Measurements from ENCODE around the gene SLC20A1. TPM values are rescaled to one million over a fixed set of nuclear protein-coding genes. Genes with fewer than 3 reads are reported as not detected.

The SLC20A1 gene, protein sequence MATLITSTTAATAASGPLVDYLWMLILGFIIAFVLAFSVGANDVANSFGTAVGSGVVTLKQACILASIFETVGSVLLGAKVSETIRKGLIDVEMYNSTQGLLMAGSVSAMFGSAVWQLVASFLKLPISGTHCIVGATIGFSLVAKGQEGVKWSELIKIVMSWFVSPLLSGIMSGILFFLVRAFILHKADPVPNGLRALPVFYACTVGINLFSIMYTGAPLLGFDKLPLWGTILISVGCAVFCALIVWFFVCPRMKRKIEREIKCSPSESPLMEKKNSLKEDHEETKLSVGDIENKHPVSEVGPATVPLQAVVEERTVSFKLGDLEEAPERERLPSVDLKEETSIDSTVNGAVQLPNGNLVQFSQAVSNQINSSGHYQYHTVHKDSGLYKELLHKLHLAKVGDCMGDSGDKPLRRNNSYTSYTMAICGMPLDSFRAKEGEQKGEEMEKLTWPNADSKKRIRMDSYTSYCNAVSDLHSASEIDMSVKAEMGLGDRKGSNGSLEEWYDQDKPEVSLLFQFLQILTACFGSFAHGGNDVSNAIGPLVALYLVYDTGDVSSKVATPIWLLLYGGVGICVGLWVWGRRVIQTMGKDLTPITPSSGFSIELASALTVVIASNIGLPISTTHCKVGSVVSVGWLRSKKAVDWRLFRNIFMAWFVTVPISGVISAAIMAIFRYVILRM
- total RNA-seq (10 to 100 TPM in 7 of 9 donors, 1 to 10 TPM in 2; 5.6 to 51.7 (median 12.0) TPM), polyA plus RNA-seq (10 to 100 TPM in 1 of 2 donors, 1 to 10 TPM in 1; 7.6 to 12.2 TPM)
- long read RNA-seq, donor 1, transcript SLC20A1-201 (11 exons, 3,381 nt), result major isoform, 10 of 15 reads
- long read RNA-seq, donor 1, partial matches to known transcripts, result 2 of 15 reads
- long read RNA-seq, donor 1, other reads (novel, unspliced or antisense), result 3 of 15 reads
- long read RNA-seq, donor 2, transcript SLC20A1-201 (11 exons, 3,381 nt), result major isoform, 27 of 43 reads
- long read RNA-seq, donor 2, partial matches to known transcripts, result 9 of 43 reads
- long read RNA-seq, donor 2, other reads (novel, unspliced or antisense), result 7 of 43 reads
- long read RNA-seq, donor 3, transcript SLC20A1-201 (11 exons, 3,381 nt), result major isoform, 11 of 12 reads
- long read RNA-seq, donor 3, partial matches to known transcripts, result 1 of 12 reads
- long read RNA-seq, donor 3, other reads (novel, unspliced or antisense), result 0 of 12 reads

- ATAC-seq, result peak; percentile 96 to 99 (median 97)
- H3K9me3 ChIP-seq, result no peaks in the 10 kb centered on the region
- TF ChIP-seq, protein P1, sequence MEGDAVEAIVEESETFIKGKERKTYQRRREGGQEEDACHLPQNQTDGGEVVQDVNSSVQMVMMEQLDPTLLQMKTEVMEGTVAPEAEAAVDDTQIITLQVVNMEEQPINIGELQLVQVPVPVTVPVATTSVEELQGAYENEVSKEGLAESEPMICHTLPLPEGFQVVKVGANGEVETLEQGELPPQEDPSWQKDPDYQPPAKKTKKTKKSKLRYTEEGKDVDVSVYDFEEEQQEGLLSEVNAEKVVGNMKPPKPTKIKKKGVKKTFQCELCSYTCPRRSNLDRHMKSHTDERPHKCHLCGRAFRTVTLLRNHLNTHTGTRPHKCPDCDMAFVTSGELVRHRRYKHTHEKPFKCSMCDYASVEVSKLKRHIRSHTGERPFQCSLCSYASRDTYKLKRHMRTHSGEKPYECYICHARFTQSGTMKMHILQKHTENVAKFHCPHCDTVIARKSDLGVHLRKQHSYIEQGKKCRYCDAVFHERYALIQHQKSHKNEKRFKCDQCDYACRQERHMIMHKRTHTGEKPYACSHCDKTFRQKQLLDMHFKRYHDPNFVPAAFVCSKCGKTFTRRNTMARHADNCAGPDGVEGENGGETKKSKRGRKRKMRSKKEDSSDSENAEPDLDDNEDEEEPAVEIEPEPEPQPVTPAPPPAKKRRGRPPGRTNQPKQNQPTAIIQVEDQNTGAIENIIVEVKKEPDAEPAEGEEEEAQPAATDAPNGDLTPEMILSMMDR (IDR thresholded peaks at IDR 0.05), result peak in 11 of 12 donors; percentile 15 to 62 (median 41)
- peak; percentile 96 to 100 for TF ChIP-seq POLR2A (IDR thresholded peaks at IDR 0.05)
- intact Hi-C loops (cut with DNase I), result loop anchor here in 4 of 10 donors (1.0 to 2.0 kb wide), 2 partner anchors 18 to 19 kb away; no protein-coding TSS in a partner anchor
- peak within 1 kb of the TSS; percentile 86 to 99 (median 98) for H3K27ac ChIP-seq
- 0 to 1% (median 0%) methylated on average over 17 to 87 of the region's 87 CpGs for WGBS, 4 donors
- H3K4me1 ChIP-seq, result peaks cover 2 to 81% (median 32%) of the 10 kb centered on the region in 12 donors
- H3K4me3 ChIP-seq, result peak within 1 kb of the TSS; percentile 73 to 98 (median 86)
- peaks cover 0 to 40% (median 30%) of the 10 kb centered on the region in 9 donors for H3K36me3 ChIP-seq
- DNase-seq, result peak; percentile 97 to 99 (median 97)
- H3K27me3 ChIP-seq, result no peaks in the 10 kb centered on the region
Observed at GRCh38 chr2:112645310-112646101, at the start of gene SLC20A1. Gene SLC20A1, plus strand, starts transcription at chr2:112645939. Its CDS starts 890 bp downstream, at chr2:112646829.

DNA sequence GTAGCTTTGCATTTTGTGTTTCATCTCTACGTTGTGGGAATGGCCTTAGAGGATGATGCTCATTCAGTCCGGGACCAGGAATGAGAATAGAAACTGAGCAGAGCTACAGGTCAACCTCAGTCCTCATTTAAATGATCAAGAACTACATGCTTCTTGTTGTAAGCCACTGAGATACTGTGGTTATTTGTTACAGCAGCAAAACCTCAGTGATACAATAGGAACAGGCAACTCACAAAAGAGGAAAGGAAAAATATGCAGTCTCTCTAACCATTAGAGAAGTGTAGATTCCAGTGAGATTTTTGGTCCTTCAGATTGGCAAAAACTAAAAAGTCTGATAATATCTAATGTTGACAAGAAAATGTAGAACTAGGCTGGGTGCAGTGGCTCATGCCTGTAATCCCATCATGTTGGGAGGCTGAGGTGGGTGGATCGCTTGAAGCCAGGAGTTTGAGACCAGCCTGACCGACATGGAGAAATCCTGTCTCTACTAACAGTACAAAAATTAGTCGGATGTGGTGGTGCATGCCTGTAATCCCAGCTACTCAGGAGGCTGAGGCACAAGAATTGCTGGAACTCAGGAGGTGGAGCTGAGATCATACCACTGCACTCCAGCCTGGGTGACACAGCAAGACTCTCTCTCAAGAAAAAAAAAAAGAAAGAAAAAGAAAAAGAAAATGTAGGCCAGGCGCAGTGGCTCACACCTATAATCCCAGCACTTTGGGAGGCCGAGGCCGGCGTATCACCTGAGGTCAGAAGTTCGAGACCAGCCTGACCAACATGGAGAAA is 48.0 kb upstream of the SLC20A1 start:
- peaks cover 0 to 8% (median 0%) of the 10 kb centered on the region in 9 donors for H3K36me3 ChIP-seq
- intact Hi-C loops (cut with DNase I), result loop anchor here in 3 of 10 donors (2.0 kb wide), 3 partner anchors 93 to 129 kb away; no protein-coding TSS in a partner anchor
- 94 to 98% (median 97%) methylated on average over 10 of the region's 10 CpGs for WGBS, 4 donors

More for the DNA sequence above, 48.0 kb upstream of the SLC20A1 start:
- Histone ChIP-seq H3K4me3 (no peak overlapping the region), H3K4me1 (peaks cover 0 to 14% (median 3%) of the 10 kb centered on the region in 12 donors), H3K27me3 (no peaks in the 10 kb centered on the region), H3K27ac (no peak overlapping the region), H3K9me3 (peaks cover 0 to 3% (median 0%) of the 10 kb centered on the region in 12 donors)
- TF ChIP-seq, protein P1 (IDR thresholded peaks at IDR 0.05), result no peak
- TF ChIP-seq POLR2A (IDR thresholded peaks at IDR 0.05), result no peak
- ATAC-seq, result no peak
- peak in 1 of 5 donors; percentile 1 for DNase-seq

All from heart left ventricle (tissue), 16 donors.